ENCODE measurements around the gene CHURC1. TPM values are rescaled to one million over a fixed set of nuclear protein-coding genes. Genes with fewer than 3 reads are reported as not detected.

Gene CHURC1
- total RNA-seq, 4 donors from 2014 or later: 67.0 to 138 (median 107) TPM

DNA sequence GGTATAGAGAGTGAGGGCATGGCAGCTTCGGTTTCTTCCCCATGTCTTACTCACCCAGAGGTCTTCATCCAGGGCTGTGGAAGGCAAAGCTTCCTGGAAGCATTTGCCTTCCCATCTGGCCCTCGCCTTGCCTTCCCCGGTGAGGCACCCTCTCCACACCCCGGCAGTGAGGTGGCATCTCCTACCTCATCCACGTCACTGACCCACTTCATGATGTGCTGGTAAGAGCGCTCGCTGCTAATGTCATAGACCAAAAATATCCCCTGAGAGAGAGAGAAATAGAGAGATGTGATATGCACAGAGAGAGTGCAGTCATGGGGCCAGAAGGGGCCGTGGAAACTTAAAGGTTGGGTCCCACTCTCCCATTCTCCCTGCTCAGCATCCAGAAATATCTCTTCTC, 36.6 kb downstream of the CHURC1 start:
- no peak overlapping the region for H3K4me3 ChIP-seq
- H3K27me3 ChIP-seq: no peaks in the 10 kb centered on the region
- H3K4me1 ChIP-seq: peaks cover 0 to 7% (median 2%) of the 10 kb centered on the region in 4 donors
- DNase-seq (ENCODE audit: extremely low spot score): no peak
- WGBS: 94% methylated on average over 7 of the region's 8 CpGs
- H3K9me3 ChIP-seq: no peaks in the 10 kb centered on the region
- no peak overlapping the region for H3K27ac ChIP-seq (replicated peaks in 1 of 4)
- TF ChIP-seq EP300 (IDR thresholded peaks at IDR 0.05): no peak
- intact Hi-C loops (cut with DNase I): no loop called here
- peaks cover 0 to 54% (median 29%) of the 10 kb centered on the region in 4 donors for H3K36me3 ChIP-seq

DNA sequence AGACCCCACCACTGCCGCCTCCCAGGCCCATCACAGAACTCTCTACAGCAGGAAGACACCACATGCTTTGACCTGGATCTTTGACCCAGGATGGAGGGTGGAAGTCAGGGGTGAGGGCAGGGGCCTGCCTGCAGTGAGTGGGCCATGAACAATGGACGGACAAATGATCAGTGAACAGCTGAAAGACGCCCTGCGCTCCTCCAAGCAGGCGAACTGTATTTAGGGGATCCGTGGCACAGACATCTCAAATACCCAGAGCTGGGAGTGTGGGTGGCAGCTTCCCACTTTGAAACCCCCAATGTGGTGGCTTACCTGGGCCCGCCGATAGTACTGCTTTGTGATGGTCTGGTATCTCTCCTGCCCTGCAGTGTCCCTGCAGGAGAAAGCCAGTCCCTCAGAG, 37.0 kb downstream of the CHURC1 start:
- TF ChIP-seq, protein P1, sequence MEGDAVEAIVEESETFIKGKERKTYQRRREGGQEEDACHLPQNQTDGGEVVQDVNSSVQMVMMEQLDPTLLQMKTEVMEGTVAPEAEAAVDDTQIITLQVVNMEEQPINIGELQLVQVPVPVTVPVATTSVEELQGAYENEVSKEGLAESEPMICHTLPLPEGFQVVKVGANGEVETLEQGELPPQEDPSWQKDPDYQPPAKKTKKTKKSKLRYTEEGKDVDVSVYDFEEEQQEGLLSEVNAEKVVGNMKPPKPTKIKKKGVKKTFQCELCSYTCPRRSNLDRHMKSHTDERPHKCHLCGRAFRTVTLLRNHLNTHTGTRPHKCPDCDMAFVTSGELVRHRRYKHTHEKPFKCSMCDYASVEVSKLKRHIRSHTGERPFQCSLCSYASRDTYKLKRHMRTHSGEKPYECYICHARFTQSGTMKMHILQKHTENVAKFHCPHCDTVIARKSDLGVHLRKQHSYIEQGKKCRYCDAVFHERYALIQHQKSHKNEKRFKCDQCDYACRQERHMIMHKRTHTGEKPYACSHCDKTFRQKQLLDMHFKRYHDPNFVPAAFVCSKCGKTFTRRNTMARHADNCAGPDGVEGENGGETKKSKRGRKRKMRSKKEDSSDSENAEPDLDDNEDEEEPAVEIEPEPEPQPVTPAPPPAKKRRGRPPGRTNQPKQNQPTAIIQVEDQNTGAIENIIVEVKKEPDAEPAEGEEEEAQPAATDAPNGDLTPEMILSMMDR (IDR thresholded peaks at IDR 0.05): no peak
- no peak for TF ChIP-seq POLR2AphosphoS5 (IDR thresholded peaks at IDR 0.05)
- TF ChIP-seq EP300 (IDR thresholded peaks at IDR 0.05): no peak
- no peak for TF ChIP-seq POLR2A (IDR thresholded peaks at IDR 0.05; ENCODE audit: low read depth)
- Histone ChIP-seq H3K27ac (replicated peaks in 1 of 4) (no peak overlapping the region), H3K36me3 (peaks cover 0 to 51% (median 29%) of the 10 kb centered on the region in 4 donors), H3K4me1 (peaks cover 0 to 7% (median 2%) of the 10 kb centered on the region in 4 donors), H3K9me3 (no peaks in the 10 kb centered on the region), H3K4me3 (no peak overlapping the region), H3K27me3 (no peaks in the 10 kb centered on the region)
- no peak for DNase-seq (ENCODE audit: extremely low spot score)
- intact Hi-C loops (cut with DNase I): no loop called here
- 96% methylated on average over 4 of the region's 8 CpGs for WGBS

DNA sequence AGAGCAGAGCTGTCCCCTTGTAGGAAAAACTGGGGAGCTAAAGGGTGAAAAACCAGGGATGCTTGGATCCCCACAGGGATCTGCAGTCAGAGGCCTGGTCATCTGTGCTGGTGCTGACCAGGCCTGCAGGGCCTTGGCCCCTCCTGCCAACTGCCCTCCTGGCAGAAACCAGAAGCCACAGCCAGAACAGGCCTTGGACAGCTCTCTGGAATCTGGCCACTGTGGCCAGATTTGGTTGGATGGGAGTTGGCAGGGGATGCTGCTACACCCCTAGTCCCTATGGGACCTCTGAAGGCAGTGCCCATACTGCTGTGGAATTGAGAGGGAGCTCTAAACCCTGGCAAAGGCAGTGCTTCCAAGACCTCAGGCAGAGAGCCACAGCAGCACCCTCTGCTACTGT, 37.5 kb downstream of the CHURC1 start:
- DNase-seq (ENCODE audit: extremely low spot score): no peak
- H3K36me3 ChIP-seq: peaks cover 0 to 53% (median 28%) of the 10 kb centered on the region in 4 donors

DNA sequence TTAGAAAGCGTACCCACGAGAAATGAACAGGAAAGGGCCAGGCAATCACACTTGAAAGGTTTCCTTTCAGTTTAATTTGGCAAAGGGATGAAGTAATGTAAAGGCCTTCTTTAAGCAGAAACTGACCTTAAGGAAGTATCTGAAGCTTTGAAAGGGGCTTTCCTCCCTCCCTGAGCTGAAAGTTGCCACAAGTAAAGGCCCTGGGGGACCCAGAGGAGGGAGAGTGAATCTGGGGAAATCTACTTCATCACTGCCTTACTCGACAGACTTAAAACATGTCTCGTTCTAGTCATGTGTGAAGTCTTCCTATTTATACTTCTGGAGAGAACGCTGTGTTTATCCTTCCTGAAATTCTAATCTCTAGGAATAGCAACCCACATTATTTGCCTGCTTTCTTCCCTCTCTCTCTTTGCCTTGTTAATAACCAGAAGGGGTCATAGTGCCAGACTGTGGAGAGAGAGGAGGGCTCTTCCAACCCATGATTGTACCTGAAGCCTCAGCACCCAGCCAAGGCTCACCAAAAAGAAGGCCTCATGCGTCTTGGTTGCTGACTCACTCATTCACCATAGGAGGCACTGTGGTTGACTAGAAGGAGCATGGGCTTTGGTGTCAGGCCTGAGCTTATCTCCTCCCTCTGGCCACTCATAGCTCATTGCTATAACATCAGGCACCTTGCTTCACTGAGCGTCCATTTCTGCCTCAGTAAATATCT, 38.5 kb downstream of the CHURC1 start:
- Histone ChIP-seq H3K9me3 (no peaks in the 10 kb centered on the region), H3K36me3 (peaks cover 0 to 49% (median 22%) of the 10 kb centered on the region in 4 donors), H3K4me3 (no peak overlapping the region), H3K27me3 (no peaks in the 10 kb centered on the region), H3K27ac (replicated peaks in 1 of 4) (no peak overlapping the region), H3K4me1 (peaks cover 0 to 7% (median 2%) of the 10 kb centered on the region in 4 donors)
- no peak for DNase-seq (ENCODE audit: extremely low spot score)
- 72% methylated on average over 7 of the region's 7 CpGs for WGBS
- intact Hi-C loops (cut with DNase I): no loop called here
- TF ChIP-seq POLR2AphosphoS5 (IDR thresholded peaks at IDR 0.05): no peak

More for the DNA sequence above, 37.5 kb downstream of the CHURC1 start:
- Histone ChIP-seq H3K27ac (replicated peaks in 1 of 4) (no peak overlapping the region), H3K4me1 (peaks cover 0 to 7% (median 2%) of the 10 kb centered on the region in 4 donors), H3K9me3 (no peaks in the 10 kb centered on the region), H3K27me3 (no peaks in the 10 kb centered on the region), H3K4me3 (no peak overlapping the region)
- TF ChIP-seq POLR2AphosphoS5 (IDR thresholded peaks at IDR 0.05): no peak
- no peak for TF ChIP-seq EP300 (IDR thresholded peaks at IDR 0.05)
- TF ChIP-seq, protein P1 (IDR thresholded peaks at IDR 0.05): no peak
- no peak for TF ChIP-seq POLR2A (IDR thresholded peaks at IDR 0.05; ENCODE audit: low read depth)
- intact Hi-C loops (cut with DNase I): no loop called here

DNA sequence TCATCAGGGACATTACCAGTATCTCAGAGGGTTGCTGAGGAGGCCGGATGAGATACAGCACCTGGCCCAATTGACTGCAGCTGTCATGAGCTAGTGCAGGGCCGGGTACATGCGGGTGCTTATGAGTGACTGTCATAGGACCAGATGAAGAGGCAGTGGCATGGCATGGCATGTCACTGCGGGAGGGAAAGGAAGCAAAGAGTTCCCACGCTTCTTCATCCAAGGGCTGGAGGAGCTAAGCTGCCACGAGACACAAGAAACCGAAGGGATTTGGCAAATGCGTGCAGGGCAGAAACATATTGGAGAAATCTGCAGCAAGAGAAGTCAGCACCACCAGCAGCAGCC, 39.0 kb downstream of the CHURC1 start:
- intact Hi-C loops (cut with DNase I): no loop called here
- no peaks in the 10 kb centered on the region for H3K9me3 ChIP-seq
- H3K27ac ChIP-seq (replicated peaks in 1 of 4): no peak overlapping the region
- no peak overlapping the region for H3K4me3 ChIP-seq
- H3K4me1 ChIP-seq: peaks cover 0 to 7% (median 2%) of the 10 kb centered on the region in 4 donors
- H3K27me3 ChIP-seq: no peaks in the 10 kb centered on the region
- TF ChIP-seq POLR2AphosphoS5 (IDR thresholded peaks at IDR 0.05) (no peak), EP300 (IDR thresholded peaks at IDR 0.05) (no peak), POLR2A (IDR thresholded peaks at IDR 0.05; ENCODE audit: low read depth) (no peak)
- TF ChIP-seq, protein P1 (IDR thresholded peaks at IDR 0.05): no peak
- DNase-seq (ENCODE audit: extremely low spot score): no peak
- peaks cover 0 to 43% (median 16%) of the 10 kb centered on the region in 4 donors for H3K36me3 ChIP-seq
- 94% methylated on average over 7 of the region's 8 CpGs for WGBS

DNA sequence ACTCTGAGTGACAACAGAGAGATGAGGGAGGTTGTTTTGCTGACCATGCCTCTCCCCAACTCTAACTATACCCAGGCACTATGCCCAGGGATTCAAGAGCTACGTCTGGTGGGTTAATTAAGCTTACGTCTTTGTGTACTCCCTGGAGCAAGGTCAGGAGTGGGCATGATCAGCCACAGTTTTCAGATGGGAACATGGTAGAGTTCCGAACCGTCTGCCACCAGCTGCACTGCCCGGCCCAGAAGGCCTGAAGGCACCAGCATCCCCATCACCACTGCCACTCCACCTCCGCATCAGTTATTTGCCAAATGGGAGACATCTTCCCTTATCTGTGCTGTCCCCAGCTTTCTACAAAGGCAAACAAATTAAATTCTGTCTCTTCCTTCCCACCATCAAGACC, 39.4 kb downstream of the CHURC1 start:
- 100% methylated on average over 4 of the region's 6 CpGs for WGBS

More for the DNA sequence above, 39.4 kb downstream of the CHURC1 start:
- H3K9me3 ChIP-seq: no peaks in the 10 kb centered on the region
- H3K4me1 ChIP-seq: peaks cover 0 to 7% (median 2%) of the 10 kb centered on the region in 4 donors
- peaks cover 0 to 40% (median 12%) of the 10 kb centered on the region in 4 donors for H3K36me3 ChIP-seq
- no peak for DNase-seq (ENCODE audit: extremely low spot score)
- H3K27ac ChIP-seq (replicated peaks in 1 of 4): no peak overlapping the region
- TF ChIP-seq, protein P1 (IDR thresholded peaks at IDR 0.05): no peak
- no peak for TF ChIP-seq POLR2AphosphoS5 (IDR thresholded peaks at IDR 0.05)
- no peak for TF ChIP-seq EP300 (IDR thresholded peaks at IDR 0.05)
- TF ChIP-seq POLR2A (IDR thresholded peaks at IDR 0.05; ENCODE audit: low read depth): no peak
- no peaks in the 10 kb centered on the region for H3K27me3 ChIP-seq
- intact Hi-C loops (cut with DNase I): no loop called here
- H3K4me3 ChIP-seq: no peak overlapping the region

All from esophagus muscularis mucosa (tissue), 4 donors.